D341Med (cell line): ENCODE data around the gene IRX2.

ENCODE experiments used
- DNase-seq: peaks from one replicate; pipeline ENCODE4 v3.0.0; 2012; ENCODE audit warnings: low spot score

IRX2 gene

GRCh38 chr5:2697041-2697440, 54.4 kb downstream of the IRX2 start:
- no peak for DNase-seq
